C4-2B (cell line): ENCODE measurements around the gene SCO2.

Experiments used
- CTCF ChIP-seq: fragments of 450-650 bp; conservative IDR thresholded peaks from 2 replicates; pipeline ENCODE4 v1.5.1; 2017; ENCODE audit warnings: mild to moderate bottlenecking
- ZFX ChIP-seq: fragments of 450-650 bp; IDR thresholded peaks from 2 replicates; pipeline ENCODE4 v1.6.1; 2017

- no peak for TF ChIP-seq CTCF
- TF ChIP-seq ZFX = no peak
Measured at GRCh38 chr22:50560034-50560433, 34.6 kb upstream of the SCO2 start.
